Parietal lobe (tissue), 1 donor: ENCODE results near the gene BCL7A. TPM values are rescaled to one million over a fixed set of nuclear protein-coding genes. Genes with fewer than 3 reads are reported as not detected.

Source experiments
- total RNA-seq: library from RNA; depleted of rRNA; stranded (reverse); fragments of >200 nt; gene quantifications from one replicate; pipeline ENCODE4 v1.2.3, GENCODE V29; 2014

Gene BCL7A
- total RNA-seq, result 82.6 TPM

DNA sequence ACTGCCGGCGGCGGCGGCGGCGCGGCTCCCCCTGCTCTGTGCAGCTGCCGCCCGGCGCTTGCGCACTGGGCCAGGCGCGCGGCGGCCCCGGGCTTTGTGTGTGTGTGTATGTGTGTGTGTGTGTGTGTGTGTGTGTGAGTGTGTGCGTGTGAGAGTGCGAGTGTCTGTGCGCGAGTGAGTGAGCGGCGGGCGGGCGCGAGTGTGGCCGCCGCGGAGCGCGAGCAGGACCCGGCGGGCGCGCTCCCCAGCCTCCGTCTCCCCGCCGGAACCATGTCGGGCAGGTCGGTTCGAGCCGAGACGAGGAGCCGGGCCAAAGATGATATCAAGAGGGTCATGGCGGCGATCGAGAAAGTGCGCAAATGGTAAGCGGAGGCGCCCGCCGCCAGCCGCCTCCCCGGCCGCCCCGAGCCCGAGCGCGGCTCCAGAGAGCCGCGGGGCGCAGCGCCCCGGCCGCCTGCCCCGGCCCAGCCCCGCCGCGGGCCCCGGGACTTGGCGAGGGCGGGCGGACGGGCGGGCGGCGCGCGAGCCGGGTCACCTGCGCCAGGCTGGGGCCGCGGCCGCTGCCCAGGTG, at the start of gene BCL7A:
Gene BCL7A, plus strand, starts transcription at position 63 of the 571 bp plus-strand sequence. Its CDS starts 208 bp downstream, at position 271.

DNA sequence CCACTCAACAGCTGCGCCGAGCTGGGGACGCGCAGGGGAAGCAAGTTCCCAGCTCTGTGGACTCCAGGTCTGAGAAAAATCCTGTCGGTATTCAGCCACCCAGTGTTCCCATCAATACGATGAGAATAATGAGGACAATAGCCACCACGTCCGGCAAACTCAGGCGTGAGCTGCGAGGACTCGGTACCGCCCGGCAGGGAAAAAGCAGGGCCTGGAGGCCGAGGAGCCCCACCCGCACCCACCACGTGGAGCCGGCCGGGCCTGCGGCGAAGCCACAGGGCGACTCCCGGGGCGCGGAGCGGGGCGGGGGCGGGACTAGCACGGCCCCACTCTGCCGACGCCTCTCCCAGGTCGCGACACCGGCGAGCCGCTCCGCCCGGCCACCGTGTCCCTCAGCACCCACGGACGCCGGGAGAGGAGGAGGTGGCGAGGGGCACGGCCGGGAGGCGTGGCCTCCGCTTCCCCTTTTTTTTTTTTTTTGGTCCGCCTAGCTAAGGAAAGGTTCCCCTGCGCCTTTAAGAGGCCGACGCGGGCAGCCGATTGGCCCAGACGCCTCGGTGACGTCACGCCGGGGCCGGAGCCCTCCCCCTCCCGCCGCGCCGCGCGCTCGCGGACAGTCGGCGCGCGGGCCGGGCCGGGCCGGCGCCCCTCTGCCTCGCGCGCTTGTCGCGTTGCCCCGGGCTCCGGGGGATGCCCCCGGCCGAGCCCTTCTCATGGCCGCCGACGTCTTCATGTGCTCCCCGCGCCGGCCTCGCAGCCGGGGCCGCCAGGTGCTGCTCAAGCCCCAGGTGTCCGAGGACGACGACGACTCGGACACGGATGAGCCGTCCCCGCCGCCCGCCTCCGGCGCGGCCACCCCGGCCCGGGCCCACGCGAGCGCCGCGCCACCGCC, 56.7 kb downstream of the BCL7A start, which contains the start of gene MLXIP:
Gene MLXIP, plus strand, starts transcription at position 616 of the 892 bp plus-strand sequence. Its CDS starts 98 bp downstream, at position 714.

Other genes with a start within 250 kb of the BCL7A start
- 17.8 TPM for gene RHOF, start 228.2 kb upstream of the BCL7A start, total RNA-seq
- 6.9 TPM for gene SETD1B, start 217.9 kb upstream of the BCL7A start, total RNA-seq
- not detected for gene HPD, start 163.0 kb upstream of the BCL7A start, total RNA-seq
- gene PSMD9, start 133.1 kb upstream of the BCL7A start, total RNA-seq, result 20.7 TPM
- gene CFAP251, start 103.3 kb upstream of the BCL7A start, total RNA-seq, result 13.1 TPM
- gene MLXIP, start 56.9 kb downstream of the BCL7A start, total RNA-seq, result 26.3 TPM
- gene IL31, start 152.3 kb downstream of the BCL7A start, total RNA-seq, result not detected
- gene LRRC43, start 161.2 kb downstream of the BCL7A start, total RNA-seq, result not detected
- gene B3GNT4, start 181.8 kb downstream of the BCL7A start, total RNA-seq, result 18.2 TPM
- 52.0 TPM for gene DIABLO, start 204.2 kb downstream of the BCL7A start, total RNA-seq
- gene VPS33A, start 244.6 kb downstream of the BCL7A start, total RNA-seq, result 22.5 TPM